HG03378 (cell line): Measurements from ENCODE around the gene OTUB1.

ENCODE experiments used
- ATAC-seq: cut with Tn5 transposase; IDR thresholded peaks from one replicate; pipeline ENCODE4 v1.9.1; 2021; ENCODE audit warnings: mild to moderate bottlenecking, moderate library complexity; ENCODE audit not compliant: unreplicated experiment

The OTUB1 gene

GRCh38 chr11:64003807-64004589 lies 17.8 kb downstream of the OTUB1 start:
- no peak for ATAC-seq

GRCh38 chr11:64004590-64004984 lies 18.3 kb downstream of the OTUB1 start:
- no peak for ATAC-seq

DNA sequence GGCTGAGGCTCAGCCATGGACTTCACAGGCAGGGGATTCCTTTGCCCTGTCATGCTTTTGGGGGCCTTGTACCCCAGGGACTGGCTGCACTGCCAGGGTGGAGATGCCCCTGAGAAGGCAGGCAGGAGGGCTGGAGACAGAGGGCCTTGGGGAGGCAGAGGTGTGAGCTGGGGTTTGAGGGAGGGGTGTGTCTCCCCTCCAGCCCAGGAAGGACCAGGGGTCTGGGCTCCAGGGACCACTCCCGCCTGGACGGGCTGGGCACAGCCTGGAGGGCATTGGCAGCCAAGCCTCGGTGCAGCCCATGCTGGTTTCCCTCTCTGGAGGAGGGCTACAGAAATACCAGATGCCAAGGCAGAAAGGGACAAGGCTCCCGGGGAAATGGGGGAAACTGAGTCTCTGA lies 19.5 kb downstream of the OTUB1 start:
- ATAC-seq: no peak

DNA sequence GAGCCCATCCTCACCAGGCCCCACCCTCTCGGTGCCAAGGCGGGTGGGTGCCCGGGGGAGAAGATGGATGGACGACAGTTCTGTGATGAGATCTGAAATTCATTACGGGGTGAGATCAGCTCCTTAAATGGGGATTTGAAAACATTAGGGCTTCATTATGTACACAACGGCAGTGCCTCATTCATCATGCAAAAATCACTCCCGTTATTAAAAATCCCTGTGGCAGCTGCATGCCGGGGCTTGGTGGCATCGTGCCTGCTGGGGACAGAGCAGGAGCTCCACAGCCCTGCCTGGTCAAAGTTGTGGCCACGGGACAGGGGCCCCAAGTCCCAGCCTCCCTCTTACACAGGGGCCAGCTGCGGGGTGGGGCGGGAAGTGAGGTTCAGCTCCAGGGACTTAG lies 20.2 kb downstream of the OTUB1 start:
- no peak for ATAC-seq

GRCh38 chr11:64007160-64007628 lies 21.0 kb downstream of the OTUB1 start:
- no peak for ATAC-seq

DNA sequence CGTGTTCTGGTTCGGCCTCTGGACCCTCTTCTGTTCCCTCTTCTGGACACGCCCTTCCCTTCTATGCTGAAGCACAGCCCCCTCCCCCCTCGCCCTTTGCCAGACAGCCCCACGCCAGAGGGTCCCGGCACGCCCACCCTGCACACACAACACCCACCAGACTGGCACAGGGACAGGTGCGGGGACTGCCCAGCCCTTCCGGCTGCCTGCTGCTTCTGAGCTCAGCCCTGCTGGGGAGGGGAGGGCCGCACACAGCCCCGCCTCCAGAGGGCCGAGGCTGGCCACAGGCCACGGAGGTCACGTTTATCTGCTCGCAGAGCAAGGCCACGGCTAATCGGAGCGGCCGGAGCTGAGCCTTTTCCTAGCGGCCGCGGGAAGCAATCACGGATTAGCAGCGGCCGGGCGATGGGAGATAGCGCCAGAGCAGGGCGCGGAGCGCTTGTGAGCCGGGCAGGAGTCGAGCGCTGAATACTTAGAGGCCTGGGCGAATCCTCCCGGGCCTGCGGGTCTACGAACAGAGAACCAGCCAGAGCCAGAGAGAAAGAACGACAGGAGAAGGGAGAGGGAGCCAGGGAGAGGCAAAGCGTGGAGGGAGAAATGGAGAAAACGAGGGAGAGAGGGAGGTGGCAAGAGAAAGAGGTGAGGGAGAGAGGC lies 21.5 kb downstream of the OTUB1 start:
- no peak for ATAC-seq

DNA sequence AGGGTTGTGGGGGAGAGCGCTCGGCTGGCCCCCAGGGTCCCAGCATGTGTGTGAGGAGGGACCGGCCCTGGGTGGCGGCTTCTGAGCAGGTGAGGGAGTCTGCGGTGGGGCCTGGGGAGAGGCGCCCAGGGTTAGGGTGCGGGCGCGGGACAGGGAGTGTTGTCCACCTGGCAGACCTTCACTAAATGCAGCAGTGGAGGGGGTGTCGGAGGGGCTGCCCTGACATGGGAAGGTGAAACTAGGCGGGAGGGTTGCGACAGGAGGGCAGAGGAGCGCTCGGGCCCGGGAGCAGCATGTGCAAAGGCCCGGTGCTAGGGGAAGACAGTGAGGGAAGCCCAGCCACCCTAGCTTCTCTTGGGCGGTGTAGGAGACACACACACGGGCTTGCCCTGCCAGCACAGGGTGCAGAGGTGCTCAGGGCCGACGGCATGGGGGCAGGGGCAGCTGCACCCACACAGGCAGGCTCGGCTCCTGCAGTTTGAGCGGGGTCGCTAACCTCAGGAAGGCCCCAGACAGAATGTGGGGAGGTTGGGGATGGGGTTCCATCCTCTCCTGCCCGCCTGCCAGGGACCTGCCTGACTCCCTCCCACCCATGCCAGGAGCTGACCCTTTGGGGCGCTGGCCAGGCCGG lies 22.2 kb downstream of the OTUB1 start:
- no peak for ATAC-seq

- no peak for ATAC-seq
Observed at GRCh38 chr11:64008914-64009633, 22.8 kb downstream of the OTUB1 start.

DNA sequence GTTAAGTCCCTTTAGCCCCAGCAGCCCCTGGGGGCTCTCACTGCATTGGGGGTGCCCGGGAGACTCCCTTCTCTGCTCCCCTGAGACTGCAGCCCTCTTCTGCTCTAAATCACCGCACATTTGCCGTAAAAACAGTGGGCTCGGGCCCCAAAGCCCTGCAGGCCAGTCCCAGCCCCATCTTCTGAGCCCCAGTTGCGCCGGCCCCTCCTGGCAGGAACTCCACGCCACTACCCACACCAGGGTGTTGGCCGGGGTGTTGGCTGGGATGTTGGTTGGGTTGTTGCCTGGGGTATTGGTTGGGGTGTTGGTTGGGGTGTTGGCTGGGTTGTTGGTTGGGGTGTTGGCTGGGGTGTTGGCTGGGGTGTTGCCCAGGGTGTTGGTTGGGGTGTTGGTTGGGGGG lies 23.5 kb downstream of the OTUB1 start:
- no peak for ATAC-seq

- no peak for ATAC-seq
Observed at GRCh38 chr11:64010783-64011182, 24.5 kb downstream of the OTUB1 start.

- ATAC-seq: no peak
Observed at GRCh38 chr11:64011371-64011770, 25.1 kb downstream of the OTUB1 start.

DNA sequence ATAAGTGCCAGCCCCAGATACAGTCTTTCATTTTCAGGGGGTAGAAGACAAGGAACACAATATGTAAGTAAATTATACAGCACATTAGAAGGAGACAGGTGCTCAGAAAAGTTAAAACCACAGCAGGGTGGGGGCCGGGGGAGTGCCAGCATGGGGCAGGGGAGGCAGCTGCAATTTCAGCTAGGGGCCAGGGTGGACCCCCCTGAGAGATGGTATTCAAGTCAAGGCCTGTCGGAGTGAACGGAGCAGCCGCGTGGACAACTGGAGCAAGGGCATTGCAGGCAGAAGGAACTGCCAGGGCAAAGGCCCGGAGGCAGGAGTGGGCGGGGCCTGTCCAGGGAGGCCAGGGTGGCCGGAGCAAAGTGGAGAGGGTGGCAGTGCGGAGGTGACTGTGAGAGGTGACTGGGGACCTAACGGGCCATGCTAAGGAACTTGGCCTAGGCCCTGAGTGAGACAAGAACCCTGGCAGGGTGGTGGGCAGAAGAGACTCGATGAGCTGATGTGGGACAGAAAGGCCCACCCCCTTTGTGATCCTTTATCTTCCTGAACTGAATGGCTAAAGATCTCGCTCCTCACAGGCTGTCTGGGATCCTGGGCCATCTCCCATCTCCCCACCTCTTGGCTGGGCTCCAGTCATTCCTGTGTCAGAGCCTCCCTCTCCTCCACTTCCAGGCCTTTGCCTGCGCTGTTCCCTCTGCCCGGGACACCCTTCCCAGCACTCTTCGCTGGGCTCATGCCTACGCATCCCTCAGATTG lies 27.1 kb downstream of the OTUB1 start:
- no peak for ATAC-seq

GRCh38 chr11:64014356-64014755 lies 28.1 kb downstream of the OTUB1 start:
- no peak for ATAC-seq

DNA sequence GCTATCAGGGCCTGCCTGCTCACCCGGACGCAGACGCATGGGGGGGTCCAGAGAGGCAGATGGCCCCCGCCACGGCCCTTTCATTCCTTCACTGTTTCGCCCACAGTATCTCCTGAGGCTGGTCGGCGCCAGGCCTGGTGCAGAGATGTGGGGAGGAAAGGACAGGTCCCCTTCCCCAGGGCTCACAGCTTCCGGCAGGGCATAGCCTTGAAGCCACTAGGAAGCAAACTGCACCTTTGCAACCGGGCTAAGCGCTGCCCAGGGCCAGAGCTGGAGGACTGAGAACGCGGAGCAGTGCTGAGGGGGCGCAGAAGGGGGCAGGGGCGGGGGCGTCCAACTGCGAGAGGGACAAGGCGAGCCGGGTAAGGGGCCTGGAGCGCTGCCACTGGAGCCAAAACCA lies 29.3 kb downstream of the OTUB1 start:
- no peak for ATAC-seq

DNA sequence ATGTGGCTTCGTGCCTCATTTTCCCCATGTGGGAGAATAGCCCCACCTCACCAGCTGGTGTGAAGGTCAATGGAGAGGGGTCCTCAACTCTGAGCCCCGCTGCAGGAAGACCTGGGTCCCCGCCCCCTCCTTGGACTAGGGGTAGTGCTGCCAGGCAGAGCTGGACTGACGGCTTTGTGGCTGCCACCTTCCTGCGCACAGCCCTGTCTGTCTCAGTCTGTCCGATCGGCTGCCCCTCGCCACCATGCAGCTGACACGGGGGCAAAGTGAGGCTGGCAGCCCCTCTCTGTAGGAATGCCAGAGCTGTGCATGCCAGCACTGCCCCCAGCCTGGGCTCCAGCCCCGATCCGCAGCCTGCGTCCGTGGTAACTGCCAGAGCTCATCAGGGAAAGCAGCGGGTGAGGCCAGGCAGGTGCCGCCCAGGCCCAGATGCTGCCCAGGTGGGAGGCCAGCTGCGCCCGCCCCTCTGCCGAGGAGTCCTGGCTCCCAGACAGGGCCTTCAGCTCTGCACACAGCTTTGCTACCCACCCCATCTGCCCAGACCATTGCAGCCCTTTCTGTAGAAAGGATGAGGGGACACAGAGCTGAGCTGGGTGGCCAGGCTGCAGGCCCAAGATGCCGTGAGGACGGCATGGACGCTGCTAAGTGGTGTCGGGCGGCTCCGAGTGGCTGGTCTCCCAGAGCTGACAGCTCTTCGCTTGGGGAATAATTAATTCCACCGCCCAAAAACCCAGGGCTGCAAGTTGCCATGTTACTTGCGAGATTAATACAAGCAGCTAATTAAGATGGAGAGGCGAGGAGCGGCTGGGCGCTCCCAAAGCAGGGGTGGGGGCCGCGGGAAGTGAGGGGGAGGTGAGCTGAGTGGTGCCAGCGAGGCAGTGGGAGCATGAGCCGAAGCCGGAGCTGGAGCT lies 30.0 kb downstream of the OTUB1 start:
- ATAC-seq: no peak

GRCh38 chr11:64017945-64018224 lies 31.6 kb downstream of the OTUB1 start:
- ATAC-seq: no peak

DNA sequence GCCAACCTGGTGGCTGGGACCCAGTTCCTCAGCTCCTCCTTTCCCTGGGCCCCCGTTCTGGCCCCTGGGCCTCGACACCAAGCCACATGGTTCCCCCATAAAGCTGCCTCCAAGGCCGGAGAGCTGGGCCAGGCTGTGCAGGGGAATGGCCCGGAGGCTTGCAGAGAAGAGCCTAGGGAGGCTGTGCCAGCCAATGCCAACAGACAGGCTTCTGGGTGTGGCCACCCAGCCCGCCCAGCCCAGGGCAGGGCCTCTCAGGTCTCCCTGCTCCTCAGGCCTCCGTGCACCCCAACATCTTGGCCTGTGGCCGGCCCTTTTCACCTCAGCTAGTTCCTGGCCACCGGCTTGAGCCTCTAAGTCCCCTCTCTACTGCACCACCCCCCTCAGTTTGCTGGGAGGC lies 32.1 kb downstream of the OTUB1 start:
- no peak for ATAC-seq

DNA sequence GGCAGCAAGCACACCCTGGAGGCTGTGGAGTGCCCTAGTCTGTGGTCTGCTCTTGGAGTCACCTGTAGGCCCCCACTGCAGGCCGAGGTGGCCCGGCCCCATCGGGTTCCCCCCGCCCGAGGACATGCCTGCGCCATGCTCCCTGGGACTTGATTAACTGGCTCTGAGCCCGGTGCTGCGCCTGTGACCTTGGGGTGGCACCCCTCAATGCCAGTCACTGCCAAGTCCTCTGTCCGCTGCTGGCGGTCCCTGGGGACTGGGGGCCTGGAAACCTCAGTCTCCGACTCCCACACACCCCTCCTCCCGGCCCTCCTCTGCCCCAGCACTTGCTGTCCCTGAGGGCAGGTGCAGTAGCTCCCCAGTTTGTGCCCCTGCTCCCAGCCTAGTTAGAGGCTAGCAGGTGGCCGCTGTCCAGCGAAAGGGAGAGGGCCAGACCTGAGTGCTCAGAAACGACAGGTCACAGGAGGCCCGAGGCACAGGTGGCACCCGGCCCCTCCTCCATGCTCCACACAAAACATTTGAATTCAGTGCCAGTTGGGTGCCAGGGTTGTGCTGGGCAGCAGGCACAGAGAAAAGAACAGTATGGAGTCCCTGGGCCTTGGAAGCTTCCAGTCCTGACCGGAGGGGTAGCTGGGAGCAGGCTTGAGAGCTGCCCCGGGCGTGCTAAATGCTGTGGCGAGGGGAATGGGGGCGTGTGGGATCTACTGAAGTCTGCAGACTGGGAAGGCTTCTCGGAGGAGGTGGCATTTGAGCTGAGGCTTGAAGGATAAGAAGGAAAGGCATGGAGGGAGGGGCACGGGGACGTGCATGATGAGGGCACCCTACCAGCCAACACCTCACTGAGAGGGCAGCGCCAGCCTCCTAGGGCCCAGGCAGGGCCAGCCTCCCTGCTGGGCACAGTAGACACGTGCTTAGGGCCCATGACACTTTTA lies 33.1 kb downstream of the OTUB1 start:
- no peak for ATAC-seq
